ENCODE results near the gene ABL1.
"Not testable (repeated sequence)": the region's sequence is repeated elsewhere in the genome, so short reads cannot be mapped to it uniquely, and the experiment has no call there.

The ABL1 gene

DNA sequence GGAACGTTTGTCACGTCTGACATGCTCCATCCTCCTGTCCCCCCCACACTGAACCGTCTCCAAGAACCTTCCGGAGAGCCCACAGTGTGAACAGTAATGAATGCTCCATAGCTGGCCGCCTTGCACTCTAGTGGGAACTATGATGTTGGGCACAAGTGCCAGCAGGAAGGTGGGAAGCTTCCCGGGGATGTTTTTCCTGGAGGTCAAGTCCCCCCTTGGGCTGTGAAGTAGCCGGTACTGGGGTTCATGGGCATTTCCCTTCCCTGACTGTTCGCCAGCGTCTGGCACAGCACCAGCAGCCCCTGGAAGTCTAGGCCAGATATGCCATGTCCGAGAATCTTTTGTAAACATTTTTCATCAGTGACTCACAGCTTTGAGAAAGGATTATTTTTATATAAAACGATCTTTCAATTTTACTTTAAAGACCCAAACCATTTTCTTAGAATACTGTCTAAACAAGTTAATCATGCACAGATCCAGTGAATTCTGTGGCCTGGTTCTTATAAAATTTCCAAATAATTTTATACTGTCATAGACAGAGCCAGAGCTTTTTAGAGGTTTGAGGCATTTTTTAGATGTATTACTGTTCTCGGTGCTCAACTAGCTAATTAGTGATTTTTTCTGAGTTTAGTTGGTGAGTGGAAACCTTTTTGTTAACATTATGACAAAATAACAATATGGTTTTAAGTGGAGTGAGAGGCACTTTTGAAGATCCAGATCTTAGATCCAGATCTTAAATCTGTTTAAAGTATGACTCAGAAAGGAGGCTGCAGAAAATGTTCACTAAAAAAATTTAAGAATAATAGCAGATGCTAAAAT, 11.6 kb downstream of the ABL1 start:
- TF ChIP-seq, protein P1, sequence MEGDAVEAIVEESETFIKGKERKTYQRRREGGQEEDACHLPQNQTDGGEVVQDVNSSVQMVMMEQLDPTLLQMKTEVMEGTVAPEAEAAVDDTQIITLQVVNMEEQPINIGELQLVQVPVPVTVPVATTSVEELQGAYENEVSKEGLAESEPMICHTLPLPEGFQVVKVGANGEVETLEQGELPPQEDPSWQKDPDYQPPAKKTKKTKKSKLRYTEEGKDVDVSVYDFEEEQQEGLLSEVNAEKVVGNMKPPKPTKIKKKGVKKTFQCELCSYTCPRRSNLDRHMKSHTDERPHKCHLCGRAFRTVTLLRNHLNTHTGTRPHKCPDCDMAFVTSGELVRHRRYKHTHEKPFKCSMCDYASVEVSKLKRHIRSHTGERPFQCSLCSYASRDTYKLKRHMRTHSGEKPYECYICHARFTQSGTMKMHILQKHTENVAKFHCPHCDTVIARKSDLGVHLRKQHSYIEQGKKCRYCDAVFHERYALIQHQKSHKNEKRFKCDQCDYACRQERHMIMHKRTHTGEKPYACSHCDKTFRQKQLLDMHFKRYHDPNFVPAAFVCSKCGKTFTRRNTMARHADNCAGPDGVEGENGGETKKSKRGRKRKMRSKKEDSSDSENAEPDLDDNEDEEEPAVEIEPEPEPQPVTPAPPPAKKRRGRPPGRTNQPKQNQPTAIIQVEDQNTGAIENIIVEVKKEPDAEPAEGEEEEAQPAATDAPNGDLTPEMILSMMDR (IDR thresholded peaks at IDR 0.05; ENCODE audit: low read depth, low read length): no peak
- DNase-seq (ENCODE audit: extremely low read depth, low read depth): no peak

DNA sequence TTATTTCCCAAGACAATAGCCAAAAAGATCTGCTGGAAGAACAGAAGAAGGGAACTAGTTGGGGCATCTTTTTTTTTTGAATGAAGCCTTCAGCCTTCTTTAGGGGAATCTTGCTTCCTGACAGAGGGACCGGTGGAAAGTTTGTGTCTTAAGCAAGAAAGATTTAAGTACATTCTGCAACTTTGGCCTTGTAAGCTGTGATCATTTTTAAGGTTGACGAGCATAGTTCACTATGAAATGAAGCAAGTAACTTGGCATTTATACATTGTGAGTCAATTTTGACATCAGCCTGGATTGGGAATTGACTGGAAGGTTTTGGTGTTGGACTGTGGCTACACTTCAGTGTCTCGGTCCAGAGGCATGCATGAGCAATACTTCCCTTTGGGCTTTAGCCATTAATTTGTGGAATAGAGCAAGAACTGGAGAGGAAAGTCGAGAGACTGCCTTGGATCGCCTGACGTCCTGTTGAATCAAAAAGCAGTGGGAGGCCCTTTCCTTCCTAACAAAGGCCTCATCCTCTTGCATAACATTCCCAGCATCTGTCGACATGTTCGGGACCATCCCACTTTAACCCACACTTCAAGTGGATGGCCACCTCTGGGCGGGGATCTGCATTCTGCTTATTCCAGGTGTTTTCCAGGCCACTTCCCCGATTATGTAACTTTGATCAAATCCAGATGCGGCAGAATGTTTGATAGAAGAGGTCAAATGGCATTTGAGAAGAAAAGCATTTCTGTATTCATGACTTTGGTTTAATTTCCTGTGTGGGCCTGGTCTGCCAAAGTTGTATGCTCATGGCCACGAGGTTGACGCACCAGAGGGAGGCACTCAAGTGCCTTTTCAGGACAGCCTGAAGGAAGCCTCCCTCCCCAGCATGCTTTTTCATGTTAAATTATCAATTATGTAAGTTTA, 12.5 kb downstream of the ABL1 start:
- TF ChIP-seq, protein P1 (IDR thresholded peaks at IDR 0.05; ENCODE audit: low read depth, low read length): peak; percentile 44
- peak; percentile 99 for DNase-seq (ENCODE audit: extremely low read depth, low read depth)

DNA sequence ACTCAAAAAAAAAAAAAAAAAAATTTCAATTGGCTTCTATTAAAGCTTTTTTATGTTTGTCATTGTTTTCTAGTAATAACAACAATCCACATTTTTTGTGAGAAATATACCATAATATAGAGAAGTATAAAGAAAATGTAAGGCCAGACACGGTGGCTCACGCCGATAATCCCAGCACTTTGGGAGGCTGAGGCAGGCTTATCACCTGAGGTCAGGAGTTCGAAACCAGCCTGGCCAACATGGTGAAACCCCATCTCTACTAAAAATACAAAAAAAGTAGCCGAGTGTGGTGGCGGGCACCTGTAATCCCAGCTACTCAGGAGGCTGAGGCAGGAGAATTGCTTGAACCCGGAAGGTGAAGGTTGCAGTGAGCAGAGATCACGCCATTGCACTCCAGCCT, 13.5 kb downstream of the ABL1 start:
- not testable (repeated sequence) for DNase-seq (ENCODE audit: extremely low read depth, low read depth)

DNA sequence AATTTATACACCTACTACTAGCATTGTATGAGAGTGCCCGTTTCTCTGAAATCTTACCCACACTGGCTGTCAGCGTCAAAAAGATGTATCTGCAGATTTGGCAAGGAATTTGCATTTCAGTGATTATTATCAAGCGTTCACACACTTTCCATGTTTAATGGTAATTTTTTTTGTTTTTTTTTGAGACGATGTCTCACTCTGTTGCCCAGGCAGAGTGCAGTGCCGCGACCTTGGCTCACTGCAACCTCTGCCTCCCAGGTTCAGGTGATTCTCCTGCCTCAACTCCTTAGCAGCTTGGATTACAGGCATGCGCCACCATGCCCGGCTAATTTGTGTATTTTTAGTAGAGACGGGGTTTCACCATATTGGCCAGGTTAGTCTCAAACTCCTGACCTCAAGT, 14.3 kb downstream of the ABL1 start:
- TF ChIP-seq, protein P1 (IDR thresholded peaks at IDR 0.05; ENCODE audit: low read depth, low read length): no peak
- DNase-seq (ENCODE audit: extremely low read depth, low read depth): no peak

DNA sequence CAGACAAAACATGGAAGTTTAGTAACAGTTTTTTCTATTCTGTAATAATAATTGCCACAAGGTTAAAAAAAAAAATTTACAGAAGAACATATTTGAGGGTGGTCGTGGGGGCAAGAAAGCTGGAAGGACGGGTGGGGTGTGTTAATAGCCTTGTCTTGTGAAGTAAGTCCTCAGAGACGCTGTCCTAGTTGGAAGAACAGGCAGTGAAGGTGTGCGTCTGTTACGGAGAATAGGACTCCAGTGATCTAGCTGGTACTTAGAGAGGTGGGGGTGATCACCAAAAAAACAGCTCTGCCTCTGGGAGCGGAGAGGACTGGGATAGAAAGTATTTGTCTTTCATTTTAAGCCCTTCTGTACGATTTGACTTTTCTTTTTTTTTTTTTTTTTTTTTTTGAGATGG, 17.7 kb downstream of the ABL1 start:
- no peak for DNase-seq (ENCODE audit: extremely low read depth, low read depth)
- TF ChIP-seq, protein P1 (IDR thresholded peaks at IDR 0.05; ENCODE audit: low read depth, low read length): no peak

DNA sequence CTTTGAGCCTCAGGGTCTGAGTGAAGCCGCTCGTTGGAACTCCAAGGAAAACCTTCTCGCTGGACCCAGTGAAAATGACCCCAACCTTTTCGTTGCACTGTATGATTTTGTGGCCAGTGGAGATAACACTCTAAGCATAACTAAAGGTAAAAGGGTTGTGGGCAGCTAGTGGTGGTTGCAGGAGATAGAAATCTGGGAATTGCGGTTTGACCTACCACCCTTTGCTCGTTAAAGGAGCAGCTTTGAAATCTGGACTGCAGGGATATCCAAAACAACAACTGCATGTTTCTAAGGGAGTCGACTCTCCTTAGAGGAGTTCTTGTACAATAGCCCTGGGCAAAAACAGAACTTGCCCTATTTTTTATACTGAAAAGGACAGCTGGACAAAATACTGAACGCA, 19.0 kb downstream of the ABL1 start:
- DNase-seq (ENCODE audit: extremely low read depth, low read depth): no peak
- TF ChIP-seq, protein P1 (IDR thresholded peaks at IDR 0.05; ENCODE audit: low read depth, low read length): no peak

DNA sequence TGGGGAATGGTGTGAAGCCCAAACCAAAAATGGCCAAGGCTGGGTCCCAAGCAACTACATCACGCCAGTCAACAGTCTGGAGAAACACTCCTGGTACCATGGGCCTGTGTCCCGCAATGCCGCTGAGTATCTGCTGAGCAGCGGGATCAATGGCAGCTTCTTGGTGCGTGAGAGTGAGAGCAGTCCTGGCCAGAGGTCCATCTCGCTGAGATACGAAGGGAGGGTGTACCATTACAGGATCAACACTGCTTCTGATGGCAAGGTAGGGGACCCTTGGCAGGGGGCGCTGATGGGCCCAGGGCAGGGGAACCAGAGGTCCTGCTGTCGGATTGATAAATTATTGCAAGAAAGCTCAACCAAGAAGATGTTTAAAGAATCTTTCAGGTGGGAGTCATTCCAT, 19.8 kb downstream of the ABL1 start:
- DNase-seq (ENCODE audit: extremely low read depth, low read depth): no peak
- TF ChIP-seq, protein P1 (IDR thresholded peaks at IDR 0.05; ENCODE audit: low read depth, low read length): no peak

All from AG09319 (cell line).